ENCODE data around the gene PNKD.
"Not testable (repeated sequence)": the region's sequence is repeated elsewhere in the genome, so short reads cannot be mapped to it uniquely, and the experiment has no call there.

Gene PNKD

GRCh38 chr2:218296847-218297246 is 26.5 kb downstream of the PNKD start:
- TF ChIP-seq POLR2A (IDR thresholded peaks at IDR 0.05; ENCODE audit: low read depth, low read length) = no peak
- FAIRE-seq (no peak), DNase-seq (ENCODE audit: insufficient read length, low spot score) (no peak)

DNA sequence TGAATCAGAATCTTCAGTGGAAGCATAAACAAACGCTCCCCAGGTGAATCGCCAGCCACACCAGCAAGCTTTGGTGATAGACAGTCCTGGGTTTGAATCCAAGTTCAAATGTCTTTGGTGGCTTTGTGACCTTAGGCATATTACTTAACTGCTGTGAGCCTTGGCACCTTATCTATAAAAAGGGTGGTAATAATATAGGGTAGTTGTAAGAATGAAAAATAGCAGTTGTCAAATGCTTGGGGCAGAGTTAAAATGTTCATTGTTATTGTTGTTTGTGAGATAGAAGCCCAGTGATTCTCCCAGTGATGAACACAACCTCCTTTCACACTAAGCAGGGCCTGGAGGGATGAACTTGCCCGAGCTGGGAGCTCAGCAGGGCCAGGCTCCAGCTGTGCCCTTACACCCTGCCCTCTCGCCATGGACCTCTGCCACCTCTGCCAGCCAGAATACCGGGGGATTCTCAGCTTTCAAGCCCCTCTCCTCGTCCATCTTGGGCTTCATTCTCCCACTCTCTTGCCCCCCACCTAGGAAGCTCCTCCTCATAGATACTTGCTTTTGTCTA is 28.1 kb downstream of the PNKD start:
- FAIRE-seq (no peak), DNase-seq (ENCODE audit: insufficient read length, low spot score) (no peak)
- TF ChIP-seq POLR2AphosphoS5 (IDR thresholded peaks at IDR 0.05; ENCODE audit: low read depth, low read length) = no peak
- TF ChIP-seq TAF1 (IDR thresholded peaks at IDR 0.05; ENCODE audit: low read depth, low read length) = no peak
- no peak for TF ChIP-seq POU2F2 (IDR thresholded peaks at IDR 0.05; ENCODE audit: low read depth, low read length)
- no peak for TF ChIP-seq PAX5 (IDR thresholded peaks at IDR 0.05; ENCODE audit: insufficient read depth, low read length, severe bottlenecking)
- no peak for TF ChIP-seq POLR2A (IDR thresholded peaks at IDR 0.05; ENCODE audit: low read depth, low read length)
- TF ChIP-seq SPI1 (IDR thresholded peaks at IDR 0.05; ENCODE audit: low read depth, low read length) = no peak

GRCh38 chr2:218300141-218300540 is 29.8 kb downstream of the PNKD start:
- TF ChIP-seq PAX5 (IDR thresholded peaks at IDR 0.05; ENCODE audit: insufficient read depth, low read length, severe bottlenecking) = no peak
- TF ChIP-seq POLR2AphosphoS5 (IDR thresholded peaks at IDR 0.05; ENCODE audit: low read depth, low read length) = no peak
- no peak for TF ChIP-seq SPI1 (IDR thresholded peaks at IDR 0.05; ENCODE audit: low read depth, low read length)
- no peak for TF ChIP-seq POLR2A (IDR thresholded peaks at IDR 0.05; ENCODE audit: low read depth, low read length)
- no peak for TF ChIP-seq TAF1 (IDR thresholded peaks at IDR 0.05; ENCODE audit: low read depth, low read length)
- DNase-seq (ENCODE audit: insufficient read length, low spot score) = no peak
- FAIRE-seq = no peak

- DNase-seq (ENCODE audit: insufficient read length, low spot score) (no peak), FAIRE-seq (peak; percentile 96)
- TF ChIP-seq POU2F2 (IDR thresholded peaks at IDR 0.05; ENCODE audit: low read depth, low read length) = 0 out of 2 replicates have a peak, but pooled peaks have one; percentile 13
- TF ChIP-seq POLR2A (IDR thresholded peaks at IDR 0.05; ENCODE audit: low read depth, low read length) = no peak
- no peak for TF ChIP-seq POLR2AphosphoS5 (IDR thresholded peaks at IDR 0.05; ENCODE audit: low read depth, low read length)
Measured at GRCh38 chr2:218301176-218301819, 31.0 kb downstream of the PNKD start.

DNA sequence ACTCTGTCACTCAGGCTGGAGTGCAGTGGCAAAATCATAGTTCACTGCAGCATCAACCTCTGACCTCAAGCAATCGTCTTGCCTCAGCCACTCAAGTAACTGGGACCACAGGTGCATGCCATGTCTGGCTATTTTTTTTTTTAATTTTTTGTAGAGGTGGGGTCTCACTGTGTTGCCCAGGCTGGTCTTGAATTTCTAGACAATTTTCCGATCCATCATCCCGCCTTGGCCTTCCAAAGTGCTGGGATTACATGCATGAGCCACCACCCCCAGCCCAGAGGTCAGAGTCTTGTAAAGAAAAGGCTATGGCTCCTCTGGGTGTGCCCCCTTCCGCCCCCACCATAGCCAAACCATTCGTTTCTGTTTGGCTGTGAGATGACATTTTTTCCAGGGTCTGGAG is 35.1 kb downstream of the PNKD start:
- TF ChIP-seq TAF1 (IDR thresholded peaks at IDR 0.05; ENCODE audit: low read depth, low read length) = no peak
- no peak for TF ChIP-seq SPI1 (IDR thresholded peaks at IDR 0.05; ENCODE audit: low read depth, low read length)
- no peak for TF ChIP-seq POLR2AphosphoS5 (IDR thresholded peaks at IDR 0.05; ENCODE audit: low read depth, low read length)
- TF ChIP-seq POLR2A (IDR thresholded peaks at IDR 0.05; ENCODE audit: low read depth, low read length) = no peak
- no peak for TF ChIP-seq POU2F2 (IDR thresholded peaks at IDR 0.05; ENCODE audit: low read depth, low read length)
- no peak for TF ChIP-seq PAX5 (IDR thresholded peaks at IDR 0.05; ENCODE audit: insufficient read depth, low read length, severe bottlenecking)
- FAIRE-seq = no peak
- DNase-seq (ENCODE audit: insufficient read length, low spot score) = no peak

- no peak for FAIRE-seq
- TF ChIP-seq TAF1 (IDR thresholded peaks at IDR 0.05; ENCODE audit: low read depth, low read length) (no peak), POLR2A (IDR thresholded peaks at IDR 0.05; ENCODE audit: low read depth, low read length) (no peak), POLR2AphosphoS5 (IDR thresholded peaks at IDR 0.05; ENCODE audit: low read depth, low read length) (no peak), POU2F2 (IDR thresholded peaks at IDR 0.05; ENCODE audit: low read depth, low read length) (no peak), SPI1 (IDR thresholded peaks at IDR 0.05; ENCODE audit: low read depth, low read length) (no peak)
- no peak for DNase-seq (ENCODE audit: insufficient read length, low spot score)
Measured at GRCh38 chr2:218306184-218306920, 36.0 kb downstream of the PNKD start.

DNA sequence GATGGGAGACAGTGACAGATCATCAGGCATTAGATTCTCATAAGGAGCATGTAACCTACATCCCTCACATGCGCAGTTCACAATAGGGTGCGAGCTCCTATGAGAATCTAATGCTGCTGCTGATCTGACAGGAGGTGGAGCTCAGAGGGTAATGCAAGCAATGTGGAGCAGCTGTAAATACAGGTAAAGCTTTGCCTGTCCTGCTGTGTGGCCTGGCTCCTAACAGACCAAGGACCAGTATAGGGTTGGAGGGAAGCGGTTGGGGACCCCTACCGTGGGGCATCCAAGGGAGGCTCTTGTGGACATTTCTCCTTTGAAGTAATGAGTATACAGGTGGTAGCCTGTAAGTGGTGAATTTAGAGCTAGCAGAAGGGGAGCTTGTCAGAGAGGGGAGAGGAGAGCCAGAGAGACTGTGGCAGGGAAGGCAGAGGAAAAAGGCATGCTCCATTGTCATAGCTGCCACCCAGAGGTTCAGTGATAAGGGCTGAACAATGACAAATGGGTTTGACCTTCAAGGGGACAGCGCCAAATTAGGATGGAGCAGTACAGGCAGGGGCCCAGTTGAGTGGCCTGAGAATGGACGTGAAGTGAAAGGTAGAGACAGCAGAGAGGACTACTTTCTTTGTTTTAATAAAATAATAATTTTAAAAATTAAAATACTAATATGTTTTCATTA is 37.2 kb downstream of the PNKD start:
- no peak for TF ChIP-seq SPI1 (IDR thresholded peaks at IDR 0.05; ENCODE audit: low read depth, low read length)
- no peak for TF ChIP-seq POLR2A (IDR thresholded peaks at IDR 0.05; ENCODE audit: low read depth, low read length)
- FAIRE-seq (no peak), DNase-seq (ENCODE audit: insufficient read length, low spot score) (no peak)

GRCh38 chr2:218310853-218311540 is 40.7 kb downstream of the PNKD start:
- TF ChIP-seq SPI1 (IDR thresholded peaks at IDR 0.05; ENCODE audit: low read depth, low read length) = no peak
- no peak for TF ChIP-seq POU2F2 (IDR thresholded peaks at IDR 0.05; ENCODE audit: low read depth, low read length)
- no peak for TF ChIP-seq TAF1 (IDR thresholded peaks at IDR 0.05; ENCODE audit: low read depth, low read length)
- TF ChIP-seq PAX5 (IDR thresholded peaks at IDR 0.05; ENCODE audit: insufficient read depth, low read length, severe bottlenecking) = no peak
- no peak for TF ChIP-seq POLR2A (IDR thresholded peaks at IDR 0.05; ENCODE audit: low read depth, low read length)
- TF ChIP-seq POLR2AphosphoS5 (IDR thresholded peaks at IDR 0.05; ENCODE audit: low read depth, low read length) = no peak
- FAIRE-seq (no peak), DNase-seq (ENCODE audit: insufficient read length, low spot score) (no peak)

DNA sequence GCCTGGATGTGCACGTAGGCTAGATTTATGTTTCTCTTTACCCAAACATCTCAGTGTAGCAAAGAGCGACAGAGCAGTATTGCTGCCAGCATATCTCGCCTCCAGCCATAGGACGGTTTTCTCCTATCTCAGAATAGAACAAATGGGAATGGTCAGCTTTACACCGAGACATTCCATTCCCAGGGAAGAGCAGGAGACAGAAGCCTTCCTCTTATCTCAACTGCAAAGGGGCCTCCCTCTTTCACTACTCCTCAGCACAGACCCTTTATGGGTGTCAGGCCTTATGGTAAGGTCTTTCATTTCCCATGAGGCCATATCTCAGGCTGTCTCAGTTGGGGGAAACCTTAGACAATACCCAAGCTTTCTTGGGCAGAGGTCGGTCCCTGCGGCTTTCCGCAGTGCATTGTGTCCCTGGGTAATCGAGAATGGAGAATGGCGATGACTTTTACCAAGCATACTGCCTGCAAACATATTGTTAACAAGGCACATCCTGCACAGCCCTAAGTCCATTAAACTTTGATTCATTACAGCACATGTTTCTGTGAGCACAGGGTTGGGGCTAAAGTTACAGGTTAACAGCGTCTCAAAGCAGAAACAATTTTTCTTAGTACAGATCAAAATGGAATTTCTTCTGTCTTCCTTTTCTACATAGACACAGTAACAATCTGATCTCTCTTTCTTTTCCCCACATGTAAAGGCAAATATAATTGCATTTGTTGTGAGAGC is 41.4 kb downstream of the PNKD start:
- DNase-seq (ENCODE audit: insufficient read length, low spot score); FAIRE-seq: not testable (repeated sequence)

Measured in GM12891 (cell line).